Neural crest cell (in vitro differentiated cells): ENCODE data around the gene NPAT. TPM values are rescaled to one million over a fixed set of nuclear protein-coding genes. Genes with fewer than 3 reads are reported as not detected.
"Not testable (repeated sequence)": the region's sequence is repeated elsewhere in the genome, so short reads cannot be mapped to it uniquely, and the experiment has no call there.

Experiments
- DNase-seq: peaks from one replicate; pipeline ENCODE4 v3.0.0; 2021; ENCODE audit warnings: low read depth, mixed read lengths, low spot score
- H3K27ac Mint-ChIP-seq: one replicate; pipeline ENCODE4 v1.8.0; 2021; ENCODE audit warnings: mild to moderate bottlenecking, mixed read lengths; ENCODE audit not compliant: unreplicated experiment
- H3K27me3 Mint-ChIP-seq: 2 replicates; pipeline ENCODE4 v1.8.0; 2021; ENCODE audit warnings: low read depth, mild to moderate bottlenecking, mixed read lengths
- H3K36me3 Mint-ChIP-seq: 2 replicates; pipeline ENCODE4 v1.8.0; 2021; ENCODE audit warnings: low read depth, mild to moderate bottlenecking, mixed read lengths
- H3K4me1 Mint-ChIP-seq: 2 replicates; pipeline ENCODE4 v1.8.0; 2021; ENCODE audit warnings: mixed read lengths
- H3K4me3 Mint-ChIP-seq: one replicate; pipeline ENCODE4 v1.8.0; 2021; ENCODE audit warnings: mild to moderate bottlenecking, mixed read lengths
- H3K9me3 Mint-ChIP-seq: 2 replicates; pipeline ENCODE4 v1.8.0; 2021; ENCODE audit warnings: mixed read lengths
- CTCF ChIP-seq: fragments of 200-600 bp; sonication (generic); conservative IDR thresholded peaks from 2 replicates; pipeline ENCODE4 v1.5.0; 2021; ENCODE audit warnings: antibody characterized with exemption, mild to moderate bottlenecking
- total RNA-seq: library from RNA; stranded (reverse); gene quantifications from 2 replicates; pipeline ENCODE4 v1.2.1, GENCODE V29; 2021

NPAT gene
- total RNA-seq, 1 donor from 2014 or later, result 14.5 TPM

GRCh38 chr11:108135845-108136544 is 86.4 kb downstream of the NPAT start:
- DNase-seq, result no peak
- TF ChIP-seq CTCF, result peak; percentile 44
- no peak overlapping the region for H3K27ac Mint-ChIP-seq

GRCh38 chr11:108132993-108133538 is 89.4 kb downstream of the NPAT start:
- not testable (repeated sequence) for H3K4me1 Mint-ChIP-seq, H3K27ac Mint-ChIP-seq, H3K4me3 Mint-ChIP-seq, DNase-seq, H3K36me3 Mint-ChIP-seq, H3K27me3 Mint-ChIP-seq, H3K9me3 Mint-ChIP-seq

More at GRCh38 chr11:108135845-108136544, 86.4 kb downstream of the NPAT start:
- Mint-ChIP-seq H3K9me3 (no peaks in the 10 kb centered on the region), H3K27me3 (no peaks in the 10 kb centered on the region), H3K36me3 (peaks cover 11% of the 10 kb centered on the region), H3K4me1 (no peaks in the 10 kb centered on the region), H3K4me3 (no peak overlapping the region)

- TF ChIP-seq CTCF, result no peak
- H3K9me3 Mint-ChIP-seq, result no peaks in the 10 kb centered on the region
- DNase-seq, result no peak
- no peaks in the 10 kb centered on the region for H3K4me1 Mint-ChIP-seq
- H3K4me3 Mint-ChIP-seq, result no peak overlapping the region
- H3K36me3 Mint-ChIP-seq, result peaks cover 3% of the 10 kb centered on the region
- H3K27me3 Mint-ChIP-seq, result no peaks in the 10 kb centered on the region
- no peak overlapping the region for H3K27ac Mint-ChIP-seq
Observed at GRCh38 chr11:108131993-108132392, 90.4 kb downstream of the NPAT start.

- Mint-ChIP-seq H3K4me1 (peaks cover 14% of the 10 kb centered on the region), H3K27me3 (no peaks in the 10 kb centered on the region), H3K36me3 (peaks cover 10% of the 10 kb centered on the region), H3K4me3 (no peak overlapping the region), H3K9me3 (no peaks in the 10 kb centered on the region), H3K27ac (no peak overlapping the region)
- DNase-seq, result no peak
- no peak for TF ChIP-seq CTCF
Observed at GRCh38 chr11:108128772-108129171, 93.7 kb downstream of the NPAT start.

GRCh38 chr11:108125096-108125495 is 97.3 kb downstream of the NPAT start:
- Mint-ChIP-seq H3K27ac (no peak overlapping the region), H3K9me3 (no peaks in the 10 kb centered on the region), H3K27me3 (no peaks in the 10 kb centered on the region), H3K4me1 (peaks cover 27% of the 10 kb centered on the region), H3K36me3 (peaks cover 11% of the 10 kb centered on the region), H3K4me3 (peak overlapping the region; percentile 64)
- TF ChIP-seq CTCF, result no peak
- DNase-seq, result no peak

- Mint-ChIP-seq H3K9me3 (no peaks in the 10 kb centered on the region), H3K4me1 (peaks cover 27% of the 10 kb centered on the region), H3K27ac (no peak overlapping the region), H3K4me3 (peak overlapping the region; percentile 95), H3K27me3 (no peaks in the 10 kb centered on the region), H3K36me3 (peaks cover 11% of the 10 kb centered on the region)
- TF ChIP-seq CTCF, result no peak
- no peak for DNase-seq
Observed at GRCh38 chr11:108122166-108122628, 100.2 kb downstream of the NPAT start.
